Activated CD8-positive, alpha-beta memory T cell treated with anti-CD3 and anti-CD28 coated beads, Interleukin-2, amount 50 U/mL, for 1 hour (primary cell): Measurements from ENCODE around the gene UGT2A3.
"Not testable (repeated sequence)": the region's sequence is repeated elsewhere in the genome, so short reads cannot be mapped to it uniquely, and the experiment has no call there.

Experiments
- DNase-seq: peaks from one replicate; pipeline ENCODE4 v3.0.0-alpha.2; 2020; ENCODE audit errors: extremely low read depth

Gene UGT2A3

GRCh38 chr4:68951078-68951805 is at the start of gene UGT2A3:
UGT2A3 (minus strand) TSS chr4:68951804; CDS start chr4:68951760, 44 bp downstream.
- no peak for DNase-seq

GRCh38 chr4:68997040-68997439 is 45.4 kb upstream of the UGT2A3 start:
- DNase-seq, result no peak

DNA sequence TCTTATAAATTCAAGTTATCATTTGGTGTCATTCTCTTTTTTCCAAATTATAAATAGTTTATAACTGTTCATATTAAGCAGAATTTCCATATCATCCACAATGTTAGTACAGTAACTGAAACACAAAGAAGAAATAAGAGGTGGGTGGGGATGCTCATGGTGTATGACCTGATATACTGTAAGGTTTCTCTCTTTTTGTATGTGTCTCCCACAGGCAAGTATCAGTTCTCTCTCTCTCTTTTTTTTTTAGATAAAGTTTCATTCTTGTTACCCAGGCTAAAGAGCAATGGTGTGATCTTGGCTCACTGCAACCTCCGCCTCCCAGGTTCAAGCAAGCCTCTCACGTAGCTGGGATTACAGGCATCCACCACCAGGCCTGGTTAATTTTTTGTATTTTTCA is 43.7 kb upstream of the UGT2A3 start:
- no peak for DNase-seq

GRCh38 chr4:68987007-68987406 is 35.4 kb upstream of the UGT2A3 start:
- no peak for DNase-seq

DNA sequence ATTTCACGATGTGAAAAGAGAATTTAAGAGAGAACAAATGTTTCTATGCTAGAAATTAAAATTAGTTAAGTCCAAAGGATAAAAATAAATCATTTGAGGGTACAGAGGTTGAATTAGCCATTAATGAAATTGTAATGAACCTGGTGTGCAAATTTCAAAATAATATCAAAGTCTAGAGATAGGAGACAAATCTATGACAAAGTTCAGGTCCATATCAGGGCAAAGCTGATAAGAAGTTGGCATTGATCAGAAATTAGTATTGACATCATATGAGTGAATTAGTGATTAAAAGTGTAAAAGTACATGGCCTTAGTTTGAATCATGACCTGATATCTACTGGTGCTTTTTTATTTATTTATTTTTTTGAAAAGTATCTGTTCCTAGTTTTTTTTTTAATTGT is 33.8 kb upstream of the UGT2A3 start:
- no peak for DNase-seq

GRCh38 chr4:68984947-68985346 is 33.3 kb upstream of the UGT2A3 start:
- DNase-seq, result no peak

- DNase-seq, result no peak
Measured at GRCh38 chr4:68963374-68963773, 11.8 kb upstream of the UGT2A3 start.

GRCh38 chr4:68962868-68963267 is 11.3 kb upstream of the UGT2A3 start:
- no peak for DNase-seq

DNA sequence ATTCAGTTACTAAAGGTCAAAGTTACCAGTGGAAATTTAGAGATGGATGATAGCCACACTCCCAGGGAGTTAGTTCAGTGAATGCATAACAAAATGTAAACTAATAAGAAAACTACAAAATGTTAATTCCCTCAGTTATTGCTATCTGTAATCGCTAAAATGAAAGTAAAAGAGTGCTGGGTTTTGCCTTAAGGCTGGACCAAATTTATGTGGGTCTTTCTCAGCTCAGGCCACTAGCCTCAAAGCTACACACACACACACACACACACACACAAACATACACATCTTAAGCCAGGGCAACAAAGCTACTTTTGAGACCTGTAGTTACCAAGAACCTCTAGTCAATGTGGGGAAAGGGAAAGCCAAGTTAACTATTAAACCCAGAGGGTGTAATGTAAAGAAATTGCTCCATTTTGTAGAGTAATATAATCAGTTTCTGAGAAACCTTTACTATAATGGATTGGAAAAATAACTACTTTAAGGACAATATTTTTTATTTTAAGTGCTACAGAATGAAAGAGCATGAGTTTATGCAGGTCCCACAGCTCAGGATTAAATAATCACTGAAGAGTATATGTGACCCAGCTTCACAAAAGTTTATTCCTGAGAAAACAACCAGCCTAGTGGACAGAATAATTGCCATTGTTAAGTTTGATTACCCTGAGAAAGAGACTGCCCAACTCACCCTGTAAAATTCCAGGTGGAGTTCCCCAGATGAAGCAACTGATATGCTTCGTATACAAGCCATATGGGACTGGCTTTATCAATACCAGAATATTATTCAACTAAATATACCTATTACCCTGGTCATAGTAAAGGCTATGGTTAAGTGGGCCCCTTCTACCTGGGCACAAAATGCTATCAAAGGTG is 8.9 kb upstream of the UGT2A3 start:
- DNase-seq, result no peak

DNA sequence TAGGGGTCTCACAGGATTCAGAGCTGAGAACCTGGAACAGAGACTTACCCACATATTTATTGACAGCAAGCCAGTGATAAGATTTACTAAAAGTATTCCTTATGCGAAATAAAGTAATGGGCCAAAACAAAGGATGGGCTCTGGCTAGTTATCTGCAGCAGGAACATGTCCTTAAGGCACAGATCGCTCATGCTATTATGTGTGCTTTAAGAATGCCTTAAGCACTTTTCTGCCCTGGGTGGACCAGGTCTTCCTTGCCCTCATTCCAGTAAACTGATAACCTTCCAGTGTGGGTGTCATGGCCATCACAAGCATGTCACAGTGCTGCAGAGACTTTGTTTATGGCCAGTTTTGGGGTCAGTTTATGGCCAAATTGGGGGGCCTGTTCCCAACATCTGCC is 7.5 kb upstream of the UGT2A3 start:
- not testable (repeated sequence) for DNase-seq

DNA sequence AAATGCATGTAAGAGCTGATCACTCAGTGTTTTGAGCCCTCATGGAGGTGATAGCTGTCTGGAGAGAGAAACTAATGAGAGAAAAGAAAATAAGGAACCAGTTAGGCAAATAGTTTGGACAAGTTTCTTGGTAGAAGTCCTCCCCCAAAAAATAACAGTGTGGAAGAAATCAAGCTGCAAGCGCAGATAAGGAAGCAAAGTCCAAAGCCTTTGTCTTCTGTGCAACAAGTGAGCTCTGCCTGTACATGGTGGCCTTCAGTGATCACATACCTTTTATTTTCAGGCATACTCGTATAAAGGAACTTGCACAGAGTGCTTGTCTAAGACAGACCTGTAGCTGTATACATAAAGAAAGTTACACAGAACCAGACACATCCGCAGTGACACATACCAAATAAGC is 2.5 kb upstream of the UGT2A3 start:
- no peak for DNase-seq

GRCh38 chr4:68953056-68953596 is 1.5 kb upstream of the UGT2A3 start:
- no peak for DNase-seq

GRCh38 chr4:68951806-68952585 is 392 bp upstream of the UGT2A3 start:
- DNase-seq, result no peak

DNA sequence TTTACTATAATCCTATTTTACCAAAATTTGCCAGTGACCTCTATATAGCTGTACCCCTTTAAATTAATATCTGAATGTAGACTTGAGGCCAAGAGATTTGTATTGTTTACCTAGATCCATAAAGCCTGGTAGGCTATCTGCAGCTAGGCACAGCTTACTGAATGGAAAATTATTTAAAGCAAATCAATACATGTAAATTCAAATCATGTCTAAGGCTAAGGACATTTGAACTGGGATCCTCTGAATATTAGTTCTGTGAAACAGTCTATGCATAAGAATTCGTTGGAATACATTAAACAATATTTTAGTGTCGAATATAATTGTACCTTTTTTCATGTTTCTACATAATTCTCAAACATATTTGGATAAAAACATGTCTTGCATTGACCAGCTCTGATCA is 1.6 kb downstream of the UGT2A3 start:
- no peak for DNase-seq

- no peak for DNase-seq
Measured at GRCh38 chr4:68948985-68949384, 2.6 kb downstream of the UGT2A3 start.

- no peak for DNase-seq
Measured at GRCh38 chr4:68948044-68948743, 3.4 kb downstream of the UGT2A3 start.

- DNase-seq, result no peak
Measured at GRCh38 chr4:68929076-68929737, 22.4 kb downstream of the UGT2A3 start.

DNA sequence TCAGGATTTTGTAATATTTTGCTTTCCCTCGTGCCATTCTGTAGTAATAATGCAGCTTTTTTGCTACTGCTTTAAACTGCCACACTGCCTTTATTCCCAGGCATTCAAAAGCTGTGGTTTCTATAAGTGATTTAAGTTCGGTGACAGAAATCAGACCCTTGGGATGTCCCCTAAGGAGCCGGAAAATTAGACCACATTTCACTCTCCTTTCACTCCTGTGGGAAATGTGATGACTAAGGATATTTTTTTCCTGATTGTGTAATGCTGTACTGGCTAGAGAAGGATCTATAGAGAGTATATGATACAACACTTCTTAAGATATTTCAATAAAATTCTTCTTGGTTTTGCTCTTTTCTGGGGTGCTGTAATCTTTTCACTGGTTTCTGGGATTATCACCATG is 24.4 kb downstream of the UGT2A3 start:
- no peak for DNase-seq

GRCh38 chr4:68922202-68922601 is 29.4 kb downstream of the UGT2A3 start:
- not testable (repeated sequence) for DNase-seq

- DNase-seq, result no peak
Measured at GRCh38 chr4:68921051-68921450, 30.6 kb downstream of the UGT2A3 start.

- no peak for DNase-seq
Measured at GRCh38 chr4:68917016-68917415, 34.6 kb downstream of the UGT2A3 start.
